Osteoblast (primary cell): ENCODE results near the gene NHERF2. TPM values are rescaled to one million over a fixed set of nuclear protein-coding genes. Genes with fewer than 3 reads are reported as not detected.
A peak's percentile ranks its signal among the peaks of the same experiment; 100 is the strongest.

ENCODE experiments used
- DNase-seq: peaks from one replicate; pipeline ENCODE4 v3.0.0; 2011; ENCODE audit warnings: low spot score, mixed read lengths; ENCODE audit not compliant: insufficient read length; ENCODE audit errors: missing footprints
- H2AFZ ChIP-seq: 2 replicates; pipeline ENCODE4 v1.6.0; 2011; ENCODE audit warnings: mild to moderate bottlenecking, low read length
- H3K27ac ChIP-seq: 2 replicates; pipeline ENCODE4 v1.5.1; 2011; ENCODE audit warnings: mild to moderate bottlenecking, low read depth, low read length, moderate library complexity
- H3K27me3 ChIP-seq: 2 replicates; pipeline ENCODE4 v1.6.0; 2012; ENCODE audit warnings: mild to moderate bottlenecking, control low read depth, inconsistent platforms, low read length, moderate library complexity; ENCODE audit not compliant: insufficient read depth
- H3K36me3 ChIP-seq: 2 replicates; pipeline ENCODE4 v1.5.1; 2011; ENCODE audit warnings: mild to moderate bottlenecking, low read length, control low read depth, moderate library complexity; ENCODE audit not compliant: insufficient read depth
- H3K4me1 ChIP-seq: 2 replicates; pipeline ENCODE4 v1.5.1; 2011; ENCODE audit warnings: mild to moderate bottlenecking, low read length, control low read depth, moderate library complexity; ENCODE audit not compliant: insufficient read depth
- H3K4me2 ChIP-seq: 2 replicates; pipeline ENCODE4 v1.6.0; 2011; ENCODE audit warnings: mild to moderate bottlenecking, low read length; ENCODE audit not compliant: insufficient read depth
- H3K4me3 ChIP-seq: fragments of 200-600 bp; sonication (generic); 3 replicates; pipeline ENCODE4 v1.5.1; 2012; ENCODE audit warnings: mild to moderate bottlenecking, low read length, inconsistent platforms; ENCODE audit not compliant: insufficient read depth
- H3K79me2 ChIP-seq: 2 replicates; pipeline ENCODE4 v1.6.0; 2012; ENCODE audit warnings: mild to moderate bottlenecking, low read length, control low read depth, inconsistent platforms; ENCODE audit not compliant: insufficient read depth
- H3K9me3 ChIP-seq: 2 replicates; pipeline ENCODE4 v1.5.1; 2011; ENCODE audit warnings: low read depth, low read length, control low read depth
- H4K20me1 ChIP-seq: 2 replicates; pipeline ENCODE4 v1.6.0; 2012; ENCODE audit warnings: mild to moderate bottlenecking, low read length, control low read depth; ENCODE audit not compliant: insufficient read depth
- total RNA-seq: library from RNA; depleted of rRNA; stranded (reverse); fragments of >200 nt; gene quantifications from 2 replicates; pipeline ENCODE4 v1.2.3, GENCODE V29; 2012
- TF ChIP-seq, protein P1 (sequence below): IDR thresholded peaks from 2 replicates; pipeline ENCODE4 v1.5.1; 2011; ENCODE audit warnings: mild to moderate bottlenecking, low read depth, low read length, moderate library complexity; ENCODE audit errors: extremely low read depth

The NHERF2 gene
- total RNA-seq, 1 donor, result 33.7 TPM

DNA sequence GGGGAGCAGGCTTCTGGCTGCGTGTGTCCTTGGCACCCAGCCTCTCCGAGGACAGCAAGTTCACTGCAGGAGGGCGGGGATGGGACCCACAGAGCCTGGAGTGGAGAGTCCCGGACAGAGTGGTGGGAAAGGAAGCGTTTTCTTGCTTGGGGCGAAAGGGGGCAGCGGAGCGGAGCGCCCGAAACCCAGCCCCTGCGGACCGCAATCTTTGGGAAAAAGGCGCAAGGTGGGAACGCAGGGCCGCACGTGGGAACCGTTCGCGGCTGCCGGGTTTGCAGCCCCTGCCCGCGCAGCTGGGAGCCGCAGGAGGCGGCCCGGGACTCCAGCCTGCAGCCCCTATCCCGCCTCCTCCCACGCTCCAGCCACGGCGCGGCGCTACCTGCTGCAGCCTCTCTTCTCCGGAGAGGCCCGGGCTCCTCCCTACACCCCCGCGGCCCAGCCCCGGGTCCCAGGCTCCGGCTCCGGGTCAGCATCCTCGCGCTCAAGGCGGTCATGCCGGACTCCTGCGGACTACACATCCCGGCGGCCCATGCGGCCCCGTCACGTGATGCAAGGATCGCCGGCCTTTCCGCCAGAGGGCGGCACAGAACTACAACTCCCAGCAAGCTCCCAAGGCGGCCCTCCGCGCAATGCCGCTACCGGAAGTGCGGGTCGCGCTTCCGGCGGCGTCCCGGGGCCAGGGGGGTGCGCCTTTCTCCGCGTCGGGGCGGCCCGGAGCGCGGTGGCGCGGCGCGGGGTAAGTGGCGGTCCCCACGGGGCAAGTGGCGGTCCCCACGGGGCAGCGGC, 20.8 kb downstream of the NHERF2 start, which contains the start of the genes NTHL1 and TSC2:
Gene NTHL1, minus strand, starts transcription at position 505 of the 786 bp plus-strand sequence. Its CDS starts 11 bp downstream, at position 494.
Gene TSC2, plus strand, starts transcription at position 656 of the 786 bp plus-strand sequence. CDS start 631 bp downstream, outside the sequence.
- peaks cover 18% of the 10 kb centered on the region for H3K36me3 ChIP-seq
- no peaks in the 10 kb centered on the region for H3K9me3 ChIP-seq
- TF ChIP-seq, protein P1, sequence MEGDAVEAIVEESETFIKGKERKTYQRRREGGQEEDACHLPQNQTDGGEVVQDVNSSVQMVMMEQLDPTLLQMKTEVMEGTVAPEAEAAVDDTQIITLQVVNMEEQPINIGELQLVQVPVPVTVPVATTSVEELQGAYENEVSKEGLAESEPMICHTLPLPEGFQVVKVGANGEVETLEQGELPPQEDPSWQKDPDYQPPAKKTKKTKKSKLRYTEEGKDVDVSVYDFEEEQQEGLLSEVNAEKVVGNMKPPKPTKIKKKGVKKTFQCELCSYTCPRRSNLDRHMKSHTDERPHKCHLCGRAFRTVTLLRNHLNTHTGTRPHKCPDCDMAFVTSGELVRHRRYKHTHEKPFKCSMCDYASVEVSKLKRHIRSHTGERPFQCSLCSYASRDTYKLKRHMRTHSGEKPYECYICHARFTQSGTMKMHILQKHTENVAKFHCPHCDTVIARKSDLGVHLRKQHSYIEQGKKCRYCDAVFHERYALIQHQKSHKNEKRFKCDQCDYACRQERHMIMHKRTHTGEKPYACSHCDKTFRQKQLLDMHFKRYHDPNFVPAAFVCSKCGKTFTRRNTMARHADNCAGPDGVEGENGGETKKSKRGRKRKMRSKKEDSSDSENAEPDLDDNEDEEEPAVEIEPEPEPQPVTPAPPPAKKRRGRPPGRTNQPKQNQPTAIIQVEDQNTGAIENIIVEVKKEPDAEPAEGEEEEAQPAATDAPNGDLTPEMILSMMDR, result no peak
- H3K4me2 ChIP-seq, result peak within 1 kb of the TSS; percentile 90
- H3K27me3 ChIP-seq, result no peaks in the 10 kb centered on the region
- H3K27ac ChIP-seq, result peak within 1 kb of the TSS; percentile 21
- peak within 1 kb of the TSS; percentile 81 for H2AFZ ChIP-seq
- H4K20me1 ChIP-seq, result no peaks in the 10 kb centered on the region
- peaks cover 13% of the 10 kb centered on the region for H3K4me1 ChIP-seq
- DNase-seq, result peak; percentile 100
- peak within 1 kb of the TSS; percentile 91 for H3K4me3 ChIP-seq
- peaks cover 36% of the 10 kb centered on the region for H3K79me2 ChIP-seq

DNA sequence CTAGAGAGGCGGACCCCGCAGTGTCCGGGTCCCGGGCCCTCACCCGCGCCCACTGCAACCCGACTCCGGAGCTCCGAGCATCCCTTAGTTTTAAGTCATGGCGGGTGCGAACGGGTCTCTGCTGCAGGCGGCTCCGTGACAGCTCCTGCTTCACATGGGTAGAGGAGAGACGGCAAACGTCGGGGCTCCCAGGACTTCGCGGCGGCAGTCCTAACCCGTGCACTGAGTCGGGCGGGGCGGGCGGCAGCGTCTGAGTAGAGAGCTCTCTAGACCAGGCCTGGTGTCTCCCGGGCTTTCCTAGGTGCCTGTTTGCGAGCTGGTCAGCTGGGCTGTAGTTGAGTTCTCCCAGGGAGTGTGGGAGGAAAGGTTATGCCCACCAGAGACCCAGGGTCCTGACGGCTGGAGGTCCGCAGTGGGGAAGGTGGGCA, 21.4 kb downstream of the NHERF2 start:
- DNase-seq, result no peak
- Histone ChIP-seq H3K4me2 (peak overlapping the region; percentile 90), H3K27me3 (no peaks in the 10 kb centered on the region), H2AFZ (peak overlapping the region; percentile 81), H3K9me3 (no peaks in the 10 kb centered on the region), H3K79me2 (peaks cover 36% of the 10 kb centered on the region), H4K20me1 (peaks cover 1% of the 10 kb centered on the region), H3K36me3 (peaks cover 22% of the 10 kb centered on the region), H3K4me3 (peak overlapping the region; percentile 91), H3K4me1 (peaks cover 13% of the 10 kb centered on the region), H3K27ac (peak overlapping the region; percentile 21)
- TF ChIP-seq, protein P1, result no peak

DNA sequence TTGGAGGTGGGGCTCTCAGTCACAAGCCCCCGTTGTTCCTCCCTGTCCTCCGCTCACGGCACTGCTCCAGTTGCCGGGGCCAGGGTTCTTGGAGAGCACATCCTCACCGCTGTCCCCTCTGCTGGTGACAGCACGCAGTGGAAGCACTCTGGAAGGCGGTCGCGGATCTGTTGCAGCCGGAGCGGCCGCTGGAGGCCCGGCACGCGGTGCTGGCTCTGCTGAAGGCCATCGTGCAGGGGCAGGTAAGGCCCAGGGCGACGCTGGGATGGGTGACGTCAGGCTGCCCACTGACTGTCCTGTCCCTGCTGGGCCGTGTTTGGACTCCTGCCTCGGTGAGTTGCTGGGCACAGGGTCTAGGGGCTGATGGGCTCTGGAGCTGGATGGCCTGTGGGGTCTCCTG, 26.5 kb downstream of the NHERF2 start:
- no peaks in the 10 kb centered on the region for H3K27me3 ChIP-seq
- TF ChIP-seq, protein P1, result no peak
- H3K36me3 ChIP-seq, result peaks cover 38% of the 10 kb centered on the region
- no peak overlapping the region for H3K4me2 ChIP-seq
- peaks cover 6% of the 10 kb centered on the region for H3K4me1 ChIP-seq
- H3K27ac ChIP-seq, result no peak overlapping the region
- no peak overlapping the region for H2AFZ ChIP-seq
- H3K79me2 ChIP-seq, result peaks cover 29% of the 10 kb centered on the region
- DNase-seq, result no peak
- no peaks in the 10 kb centered on the region for H3K9me3 ChIP-seq
- H4K20me1 ChIP-seq, result peaks cover 16% of the 10 kb centered on the region
- H3K4me3 ChIP-seq, result no peak overlapping the region

DNA sequence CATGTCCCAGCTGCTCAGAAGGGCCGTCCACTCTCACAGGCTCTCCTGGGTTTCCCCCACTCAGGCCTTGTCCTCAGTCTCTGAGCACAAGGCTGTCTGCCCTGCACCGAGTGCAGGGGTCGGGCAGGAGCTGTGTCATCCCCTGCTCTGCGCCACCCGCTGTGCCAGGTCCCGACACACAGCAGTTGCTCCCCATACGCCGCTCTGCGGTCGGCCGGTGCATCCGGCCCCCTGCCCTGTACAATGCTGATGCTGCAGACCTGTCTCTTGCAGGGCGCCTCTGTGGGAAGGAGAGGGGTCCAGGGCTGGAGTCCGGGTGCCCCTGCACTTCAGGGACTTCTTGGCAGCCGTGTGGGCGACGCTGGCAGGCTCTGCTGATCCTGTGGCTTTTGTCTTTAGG, 27.2 kb downstream of the NHERF2 start:
- Histone ChIP-seq H3K4me3 (no peak overlapping the region), H3K4me1 (peaks cover 1% of the 10 kb centered on the region), H3K4me2 (no peak overlapping the region), H3K79me2 (peaks cover 22% of the 10 kb centered on the region), H4K20me1 (peaks cover 16% of the 10 kb centered on the region), H3K27ac (no peak overlapping the region), H3K36me3 (peaks cover 44% of the 10 kb centered on the region), H3K27me3 (no peaks in the 10 kb centered on the region), H2AFZ (no peak overlapping the region), H3K9me3 (no peaks in the 10 kb centered on the region)
- no peak for DNase-seq
- TF ChIP-seq, protein P1, result no peak
